ENCODE results near the gene MUC21.
"Not testable (repeated sequence)": the region's sequence is repeated elsewhere in the genome, so short reads cannot be mapped to it uniquely, and the experiment has no call there.

DNA sequence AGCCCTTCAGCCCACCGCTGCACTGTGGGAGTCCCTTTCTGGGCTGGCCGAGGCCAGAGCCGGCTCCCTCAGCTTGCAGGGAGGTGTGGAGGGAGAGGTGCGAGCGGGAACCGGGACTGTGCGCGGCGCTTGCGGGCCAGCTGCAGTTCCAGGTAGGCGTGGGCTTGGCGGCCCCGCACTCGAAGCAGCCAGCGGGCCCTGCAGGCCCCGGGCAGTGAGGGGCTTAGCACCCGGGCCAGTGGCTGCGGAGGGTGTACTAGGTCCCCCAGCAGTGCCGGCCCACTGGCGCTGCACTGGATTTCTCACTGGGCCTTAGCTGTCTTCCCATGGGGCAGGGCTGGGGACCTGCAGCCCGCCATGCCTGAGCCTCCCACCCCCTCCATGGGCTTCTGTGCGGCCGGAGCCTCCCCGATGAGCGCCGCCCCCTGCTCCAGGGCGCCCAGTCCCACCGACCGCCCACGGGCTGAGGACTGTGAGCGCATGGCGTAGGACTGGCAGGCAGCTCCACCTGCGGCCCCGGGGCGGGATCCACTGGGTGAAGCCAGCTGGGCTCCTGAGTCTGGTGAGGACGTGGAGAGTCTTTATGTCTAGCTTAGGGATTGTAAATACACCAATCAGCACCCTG is 37.2 kb downstream of the MUC21 start:
- TF ChIP-seq, protein P1, sequence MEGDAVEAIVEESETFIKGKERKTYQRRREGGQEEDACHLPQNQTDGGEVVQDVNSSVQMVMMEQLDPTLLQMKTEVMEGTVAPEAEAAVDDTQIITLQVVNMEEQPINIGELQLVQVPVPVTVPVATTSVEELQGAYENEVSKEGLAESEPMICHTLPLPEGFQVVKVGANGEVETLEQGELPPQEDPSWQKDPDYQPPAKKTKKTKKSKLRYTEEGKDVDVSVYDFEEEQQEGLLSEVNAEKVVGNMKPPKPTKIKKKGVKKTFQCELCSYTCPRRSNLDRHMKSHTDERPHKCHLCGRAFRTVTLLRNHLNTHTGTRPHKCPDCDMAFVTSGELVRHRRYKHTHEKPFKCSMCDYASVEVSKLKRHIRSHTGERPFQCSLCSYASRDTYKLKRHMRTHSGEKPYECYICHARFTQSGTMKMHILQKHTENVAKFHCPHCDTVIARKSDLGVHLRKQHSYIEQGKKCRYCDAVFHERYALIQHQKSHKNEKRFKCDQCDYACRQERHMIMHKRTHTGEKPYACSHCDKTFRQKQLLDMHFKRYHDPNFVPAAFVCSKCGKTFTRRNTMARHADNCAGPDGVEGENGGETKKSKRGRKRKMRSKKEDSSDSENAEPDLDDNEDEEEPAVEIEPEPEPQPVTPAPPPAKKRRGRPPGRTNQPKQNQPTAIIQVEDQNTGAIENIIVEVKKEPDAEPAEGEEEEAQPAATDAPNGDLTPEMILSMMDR (conservative IDR thresholded peaks at IDR 0.05) = not testable (repeated sequence)
- TF ChIP-seq EZH2 (IDR thresholded peaks at IDR 0.05; ENCODE audit: low read depth) = not testable (repeated sequence)
